ENCODE data around the gene GSX1.
"Not testable (repeated sequence)": the region's sequence is repeated elsewhere in the genome, so short reads cannot be mapped to it uniquely, and the experiment has no call there.

GSX1 gene

GRCh38 chr13:27792393-27793218 lies at the start of gene GSX1:
TSS of gene GSX1 (plus strand) at chr13:27792483. CDS start at chr13:27792691, 208 bp downstream.
- DNase-seq: peak; percentile 89

GRCh38 chr13:27744801-27745200 lies 47.5 kb upstream of the GSX1 start:
- peak; percentile 72 for DNase-seq

- DNase-seq: peak; percentile 3
These were observed 47.0 kb upstream of the GSX1 start for GRCh38 chr13:27745301-27745700.

DNA sequence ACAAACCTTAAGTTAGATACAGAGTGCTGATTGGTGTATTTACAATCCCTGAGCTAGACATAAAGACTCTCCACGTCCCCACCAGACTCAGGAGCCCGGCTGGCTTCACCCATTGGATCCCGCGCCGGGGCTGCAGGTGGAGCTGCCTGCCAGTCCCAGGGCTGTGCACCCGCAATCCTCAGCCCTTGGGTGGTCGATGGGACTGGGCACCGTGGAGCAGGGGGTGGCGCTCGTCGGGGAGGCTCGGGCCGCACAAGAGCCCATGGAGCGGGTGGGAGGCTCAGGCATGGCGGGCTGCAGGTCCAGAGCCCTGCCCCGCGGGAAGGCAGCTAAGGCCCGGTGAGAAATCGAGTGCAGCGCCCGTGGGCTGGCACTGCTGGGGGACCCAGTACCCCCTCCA lies 44.1 kb upstream of the GSX1 start:
- not testable (repeated sequence) for DNase-seq

- no peak for DNase-seq
These were observed 40.2 kb upstream of the GSX1 start for GRCh38 chr13:27751953-27752532.

GRCh38 chr13:27765650-27766049 lies 26.6 kb upstream of the GSX1 start:
- no peak for DNase-seq

GRCh38 chr13:27770809-27771208 lies 21.5 kb upstream of the GSX1 start:
- DNase-seq: no peak

GRCh38 chr13:27772651-27773425 lies 19.4 kb upstream of the GSX1 start:
- DNase-seq: no peak

- no peak for DNase-seq
These were observed 18.1 kb upstream of the GSX1 start for GRCh38 chr13:27774169-27774568.

DNA sequence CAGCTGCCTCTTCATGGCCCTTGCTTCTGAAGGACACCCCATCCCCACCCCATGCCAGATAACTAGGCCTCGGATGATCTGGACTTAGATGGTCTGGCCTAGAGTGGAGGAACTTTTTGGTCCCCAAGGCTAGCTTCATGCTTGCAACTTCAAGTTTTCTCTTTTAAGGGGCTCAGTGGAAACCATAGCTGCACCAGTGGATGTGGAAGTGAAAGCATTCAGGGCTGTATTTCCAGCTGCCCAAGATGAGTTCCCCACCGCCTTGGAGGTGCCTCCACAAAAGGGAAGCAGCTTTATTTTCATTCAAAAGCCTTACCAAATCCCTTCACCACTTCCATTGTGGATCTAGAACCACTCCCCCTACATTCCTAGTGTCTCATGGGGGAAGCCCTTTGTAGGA lies 17.6 kb upstream of the GSX1 start:
- DNase-seq: no peak

DNA sequence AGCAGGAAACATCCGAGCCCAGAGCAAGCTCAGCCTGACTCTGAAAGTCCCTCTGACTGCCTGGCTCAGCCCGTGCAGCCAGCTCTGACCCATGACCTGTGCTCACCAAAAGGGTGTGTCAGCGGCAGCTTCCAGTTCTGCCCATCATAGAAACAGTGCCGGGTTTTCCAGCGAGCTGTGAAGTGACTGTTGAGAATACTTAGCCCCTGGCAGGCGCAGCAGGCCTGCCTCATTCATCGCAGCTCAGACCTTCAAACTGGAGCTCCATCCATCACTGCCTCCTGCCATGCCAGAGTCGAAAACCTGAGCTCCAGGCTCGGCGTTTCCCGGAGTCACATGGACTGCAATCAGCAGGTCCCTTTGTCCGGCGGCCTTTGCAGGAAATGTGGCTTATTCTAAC lies 16.3 kb upstream of the GSX1 start:
- peak; percentile 30 for DNase-seq

- DNase-seq: no peak
These were observed 10.1 kb upstream of the GSX1 start for GRCh38 chr13:27782151-27782550.

- peak; percentile 23 for DNase-seq
These were observed 9.2 kb upstream of the GSX1 start for GRCh38 chr13:27783111-27783510.

DNA sequence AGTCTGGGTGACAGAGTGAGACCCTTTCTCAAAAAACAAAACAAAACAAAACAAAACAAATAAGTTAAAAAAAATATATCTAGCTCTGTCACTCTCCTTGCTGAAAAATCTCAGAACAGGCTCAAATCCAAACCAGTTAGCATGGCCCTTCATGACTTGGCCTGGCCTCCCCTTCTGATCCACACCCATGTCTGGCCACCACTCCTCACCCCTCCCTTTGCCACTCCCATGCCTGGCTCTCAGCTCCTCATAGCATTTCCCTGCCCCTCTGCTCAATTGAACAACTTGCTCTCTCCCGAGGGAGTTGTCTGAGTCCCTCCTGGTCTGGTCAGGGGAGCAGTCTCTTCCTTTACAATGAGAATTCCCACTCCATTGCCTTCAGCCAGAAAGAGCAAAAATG lies 4.0 kb upstream of the GSX1 start:
- no peak for DNase-seq

DNA sequence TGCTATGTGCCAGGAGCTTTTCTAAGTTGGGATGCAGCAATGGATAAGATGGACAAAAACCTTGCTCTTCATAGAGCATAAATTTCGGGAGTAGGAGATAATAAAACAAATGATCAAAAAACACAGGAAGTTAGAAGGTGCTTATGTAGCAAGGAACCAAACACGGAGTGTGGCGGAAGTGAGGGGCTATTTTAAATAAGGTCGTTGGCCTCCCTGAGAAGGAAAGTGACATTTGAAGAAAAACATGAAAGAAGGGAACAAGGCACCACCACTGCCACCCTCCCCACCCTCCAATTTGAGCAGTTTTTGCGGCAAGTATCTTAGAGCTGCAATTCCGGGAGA lies 3.2 kb upstream of the GSX1 start:
- DNase-seq: no peak

DNA sequence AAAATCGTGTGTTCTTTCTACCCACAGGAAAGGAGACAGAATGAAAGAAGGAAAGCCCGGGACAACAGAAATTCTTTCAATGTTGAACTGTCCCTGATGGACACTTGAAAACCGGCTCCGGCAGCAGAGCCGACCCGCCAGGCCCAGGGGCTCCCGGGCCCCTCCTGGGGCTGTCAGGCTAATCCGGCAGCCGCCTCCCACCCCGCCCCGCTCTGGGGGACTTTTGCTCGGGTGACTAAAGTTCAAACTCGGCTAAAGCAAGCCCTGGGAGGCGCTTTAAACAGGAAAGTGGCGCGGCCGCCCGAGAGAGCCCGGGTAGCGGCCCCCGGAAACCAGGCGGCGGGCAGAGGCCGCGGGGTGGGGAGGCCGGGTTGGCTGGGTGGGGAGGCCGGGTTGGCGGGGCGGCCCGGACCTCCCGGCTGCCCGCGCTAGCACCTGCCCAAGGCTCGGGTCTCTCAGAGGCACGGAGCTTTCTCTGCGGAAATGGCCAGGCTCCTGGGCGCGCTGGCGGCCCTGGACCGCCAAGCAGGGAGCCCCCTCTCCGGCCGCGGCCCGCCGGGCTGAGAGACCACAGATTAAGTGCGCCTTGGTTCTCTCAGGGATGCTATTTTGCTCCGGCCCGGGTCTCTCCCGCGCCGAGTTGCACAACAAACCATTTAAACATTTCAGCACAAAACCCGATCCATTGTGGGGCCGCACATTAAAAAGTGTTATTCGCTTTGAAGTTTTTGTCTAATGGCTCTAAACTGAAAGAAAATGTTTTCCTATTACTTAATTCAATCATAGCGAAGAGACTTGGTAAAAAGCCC lies 2.6 kb upstream of the GSX1 start:
- peak; percentile 13 for DNase-seq

GRCh38 chr13:27790523-27790922 lies 1.8 kb upstream of the GSX1 start:
- DNase-seq: peak; percentile 16

DNA sequence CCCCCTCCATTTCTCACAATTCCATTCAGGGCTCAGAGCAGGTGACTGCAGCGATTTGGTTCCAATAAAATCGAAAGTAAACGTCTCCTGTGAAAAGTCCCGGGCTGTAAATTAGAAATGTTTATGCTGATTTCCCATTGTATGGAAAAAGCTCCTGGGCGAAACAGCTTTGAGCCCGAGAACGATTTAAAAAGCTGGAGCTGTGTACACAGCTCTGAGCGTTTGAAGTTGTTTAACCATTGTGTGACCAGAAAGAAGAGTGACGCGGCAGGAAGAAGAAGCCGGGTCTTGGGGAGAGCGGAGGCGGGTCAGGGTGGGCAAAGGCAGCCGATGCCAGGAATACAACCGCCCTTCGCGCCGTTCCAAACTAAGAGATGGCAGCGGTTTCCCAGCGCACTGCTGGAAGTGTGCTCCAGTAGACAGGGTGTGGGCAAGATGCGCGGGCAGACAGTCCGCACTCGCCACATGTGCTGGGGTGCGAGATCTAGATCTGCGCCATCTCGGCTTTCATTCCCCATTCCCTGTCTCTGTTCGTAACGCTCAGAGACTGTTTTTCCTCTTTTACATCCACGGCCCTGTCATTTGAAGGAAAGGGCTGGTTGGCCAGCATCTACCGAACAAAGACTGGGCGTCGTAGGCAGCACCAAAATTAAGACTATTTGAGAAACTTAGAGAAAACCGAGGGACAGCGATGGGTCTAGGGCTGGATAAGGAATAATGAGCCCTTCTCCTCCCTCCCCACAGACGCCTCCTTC lies 960 bp upstream of the GSX1 start:
- DNase-seq: peak; percentile 26

GRCh38 chr13:27791901-27792392 lies 336 bp upstream of the GSX1 start:
- no peak for DNase-seq

DNA sequence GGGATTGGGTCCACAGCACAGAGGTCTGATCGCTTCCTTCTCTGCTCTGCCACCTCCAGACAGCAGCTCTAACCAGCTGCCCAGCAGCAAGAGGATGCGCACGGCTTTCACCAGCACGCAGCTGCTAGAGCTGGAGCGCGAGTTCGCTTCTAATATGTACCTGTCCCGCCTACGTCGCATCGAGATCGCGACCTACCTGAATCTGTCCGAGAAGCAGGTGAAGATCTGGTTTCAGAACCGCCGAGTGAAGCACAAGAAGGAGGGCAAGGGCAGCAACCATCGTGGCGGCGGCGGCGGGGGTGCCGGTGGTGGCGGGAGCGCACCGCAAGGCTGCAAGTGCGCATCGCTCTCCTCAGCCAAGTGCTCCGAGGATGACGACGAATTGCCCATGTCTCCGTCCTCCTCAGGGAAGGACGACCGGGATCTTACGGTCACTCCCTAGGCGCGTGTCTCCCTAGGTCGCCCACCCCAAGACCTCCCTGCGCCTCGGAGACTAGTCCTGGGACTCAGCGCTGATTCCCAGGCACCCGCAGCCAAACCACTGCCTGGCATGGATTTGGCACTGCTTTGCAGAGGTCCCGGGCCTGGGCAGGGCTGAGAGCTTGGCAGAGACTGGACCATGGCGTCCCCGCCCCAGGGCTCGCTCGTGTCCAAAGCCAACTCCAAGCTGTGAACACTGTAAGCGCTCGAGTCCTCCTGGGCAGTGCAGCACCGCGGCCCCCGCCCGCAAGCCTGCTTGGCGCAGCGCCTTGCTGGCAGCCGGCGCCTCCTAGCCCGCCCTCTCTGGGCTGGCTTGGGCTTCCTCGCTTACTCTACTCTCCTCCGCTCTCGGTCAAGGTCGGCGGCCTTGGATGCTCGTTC lies 1.5 kb downstream of the GSX1 start:
- DNase-seq: peak; percentile 23

DNA sequence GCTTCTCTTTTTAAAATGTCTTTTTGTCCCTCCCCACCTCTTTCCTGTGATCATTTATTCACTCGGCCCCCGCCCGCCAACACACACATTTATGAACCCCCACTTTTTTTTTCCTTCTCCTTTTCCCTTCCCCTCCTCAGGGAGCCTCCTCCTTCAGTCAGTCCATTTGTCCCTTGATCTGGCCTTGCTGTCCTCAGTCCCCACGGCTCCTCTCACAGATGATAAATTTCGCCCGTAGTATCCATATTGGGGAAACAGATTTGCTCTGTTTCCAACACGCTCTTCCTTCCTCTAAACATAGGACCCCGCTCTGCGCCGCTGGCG lies 2.0 kb downstream of the GSX1 start:
- DNase-seq: no peak

All from eye (tissue), 1 donor.